Measurements from ENCODE around the gene PLPPR2.
A peak's percentile ranks its signal among the peaks of the same experiment; 100 is the strongest.
"Not testable (repeated sequence)": the region's sequence is repeated elsewhere in the genome, so short reads cannot be mapped to it uniquely, and the experiment has no call there.

PLPPR2 gene

GRCh38 chr19:11405846-11406643 lies 50.8 kb downstream of the PLPPR2 start:
- FAIRE-seq (no peak), DNase-seq (ENCODE audit: insufficient read length, low spot score) (no peak)
- TF ChIP-seq PAX5 (IDR thresholded peaks at IDR 0.05; ENCODE audit: insufficient read depth, low read length, severe bottlenecking) (no peak), POU2F2 (IDR thresholded peaks at IDR 0.05; ENCODE audit: low read depth, low read length) (no peak), TAF1 (IDR thresholded peaks at IDR 0.05; ENCODE audit: low read depth, low read length) (no peak), POLR2A (IDR thresholded peaks at IDR 0.05; ENCODE audit: low read depth, low read length) (no peak), POLR2AphosphoS5 (IDR thresholded peaks at IDR 0.05; ENCODE audit: low read depth, low read length) (no peak), SPI1 (IDR thresholded peaks at IDR 0.05; ENCODE audit: low read depth, low read length) (no peak)

DNA sequence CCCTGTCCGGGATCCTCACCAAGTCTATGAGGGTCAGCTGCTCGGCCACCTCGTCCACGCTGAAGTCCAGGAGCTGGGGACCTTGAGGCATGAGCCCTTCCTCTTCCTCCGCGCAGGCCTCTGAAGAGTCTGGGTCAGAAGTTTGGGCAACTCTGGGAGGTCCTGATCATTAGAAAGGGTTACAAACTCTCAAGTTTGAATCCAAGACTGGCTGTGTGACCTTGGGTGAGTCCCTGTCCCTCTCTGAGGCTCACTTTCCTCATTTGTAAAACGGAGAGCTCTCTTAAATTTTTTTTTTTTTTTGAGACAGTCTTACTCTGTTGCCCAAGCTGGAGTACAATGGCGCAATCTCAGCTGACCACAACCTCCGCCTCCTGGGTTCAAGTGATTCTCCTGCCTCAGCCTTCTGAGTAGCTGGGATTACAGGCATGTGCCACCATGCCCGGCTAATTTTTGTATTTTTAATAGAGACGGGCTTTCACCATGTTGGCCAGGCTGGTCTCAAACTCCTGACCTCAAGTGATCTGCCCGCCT lies 51.5 kb downstream of the PLPPR2 start:
- not testable (repeated sequence) for FAIRE-seq; DNase-seq (ENCODE audit: insufficient read length, low spot score)

GRCh38 chr19:11408591-11408990 lies 53.4 kb downstream of the PLPPR2 start:
- DNase-seq (ENCODE audit: insufficient read length, low spot score) (no peak), FAIRE-seq (peak; percentile 52)
- no peak for TF ChIP-seq POU2F2 (IDR thresholded peaks at IDR 0.05; ENCODE audit: low read depth, low read length)
- no peak for TF ChIP-seq POLR2AphosphoS5 (IDR thresholded peaks at IDR 0.05; ENCODE audit: low read depth, low read length)
- TF ChIP-seq SPI1 (IDR thresholded peaks at IDR 0.05; ENCODE audit: low read depth, low read length), result no peak

- DNase-seq (ENCODE audit: insufficient read length, low spot score) (no peak), FAIRE-seq (no peak)
- no peak for TF ChIP-seq POLR2A (IDR thresholded peaks at IDR 0.05; ENCODE audit: low read depth, low read length)
- TF ChIP-seq SPI1 (IDR thresholded peaks at IDR 0.05; ENCODE audit: low read depth, low read length), result no peak
- no peak for TF ChIP-seq POLR2AphosphoS5 (IDR thresholded peaks at IDR 0.05; ENCODE audit: low read depth, low read length)
- no peak for TF ChIP-seq PAX5 (IDR thresholded peaks at IDR 0.05; ENCODE audit: insufficient read depth, low read length, severe bottlenecking)
- no peak for TF ChIP-seq TAF1 (IDR thresholded peaks at IDR 0.05; ENCODE audit: low read depth, low read length)
- no peak for TF ChIP-seq POU2F2 (IDR thresholded peaks at IDR 0.05; ENCODE audit: low read depth, low read length)
Measured at GRCh38 chr19:11410682-11411081, 55.5 kb downstream of the PLPPR2 start.

DNA sequence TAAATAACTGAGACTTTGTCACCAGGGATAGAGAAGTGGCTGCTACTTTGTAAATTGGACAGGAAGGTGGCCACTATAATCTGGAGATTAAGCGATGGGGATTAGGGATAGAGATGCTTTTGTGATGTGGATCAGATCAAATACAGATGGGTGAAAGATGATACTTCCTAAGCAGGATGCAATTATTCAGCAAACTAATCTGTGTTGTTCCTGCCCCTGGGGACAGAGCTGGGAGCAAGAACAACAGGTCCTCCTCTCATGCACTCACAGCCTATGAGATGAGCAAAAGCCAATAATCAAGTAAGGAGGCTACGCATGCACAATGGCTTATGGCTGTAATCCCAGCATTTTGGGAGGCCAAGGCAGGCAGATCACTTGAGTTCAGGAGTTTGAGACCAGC lies 59.3 kb downstream of the PLPPR2 start:
- DNase-seq (ENCODE audit: insufficient read length, low spot score) (no peak), FAIRE-seq (no peak)
- no peak for TF ChIP-seq SPI1 (IDR thresholded peaks at IDR 0.05; ENCODE audit: low read depth, low read length)
- no peak for TF ChIP-seq POLR2A (IDR thresholded peaks at IDR 0.05; ENCODE audit: low read depth, low read length)
- no peak for TF ChIP-seq POU2F2 (IDR thresholded peaks at IDR 0.05; ENCODE audit: low read depth, low read length)
- TF ChIP-seq POLR2AphosphoS5 (IDR thresholded peaks at IDR 0.05; ENCODE audit: low read depth, low read length), result no peak
- no peak for TF ChIP-seq TAF1 (IDR thresholded peaks at IDR 0.05; ENCODE audit: low read depth, low read length)
- no peak for TF ChIP-seq PAX5 (IDR thresholded peaks at IDR 0.05; ENCODE audit: insufficient read depth, low read length, severe bottlenecking)
